SK-N-SH treated with all-trans-retinoic acid at 6 μM for 48 hours (cell line): Measurements from ENCODE around the gene PRKD2.

Experiments used
- ATAC-seq: fragments of 200-7000 bp; cut with Tn5 transposase; 3 replicates; pipeline ENCODE4 v1.9.1; 2020; ENCODE audit warnings: mild to moderate bottlenecking, moderate library complexity
- BACH2 ChIP-seq: fragments of 250-450 bp; sonication (Bioruptor Pico); IDR thresholded peaks from 2 replicates; pipeline ENCODE4 v1.9.0; 2021; ENCODE audit warnings: mild to moderate bottlenecking, borderline replicate concordance
- CSDC2 ChIP-seq: fragments of 250-450 bp; sonication (Bioruptor Pico); IDR thresholded peaks from 2 replicates; pipeline ENCODE4 v1.5.0; 2020; ENCODE audit warnings: mild to moderate bottlenecking, moderate library complexity
- GLIS3 ChIP-seq: fragments of 250-450 bp; sonication (Bioruptor Pico); IDR thresholded peaks from 2 replicates; pipeline ENCODE4 v1.5.0; 2020; ENCODE audit warnings: mild to moderate bottlenecking, moderate library complexity
- ISL1 ChIP-seq: fragments of 250-450 bp; sonication (Bioruptor Pico); IDR thresholded peaks from 2 replicates; pipeline ENCODE4 v2.1.2; 2022; ENCODE audit warnings: mild to moderate bottlenecking, moderate library complexity
- OSR1 ChIP-seq: fragments of 250-450 bp; sonication (Bioruptor Pico); IDR thresholded peaks from 2 replicates; pipeline ENCODE4 v1.8.0; 2022; ENCODE audit warnings: moderate library complexity, mild to moderate bottlenecking, inconsistent platforms
- PPARA ChIP-seq: fragments of 250-450 bp; sonication (Bioruptor Pico); IDR thresholded peaks from 2 replicates; pipeline ENCODE4 v1.5.0; 2020; ENCODE audit warnings: mild to moderate bottlenecking, borderline replicate concordance
- RARB ChIP-seq: fragments of 250-450 bp; sonication (Bioruptor Pico); IDR thresholded peaks from 2 replicates; pipeline ENCODE4 v1.8.0; 2021; ENCODE audit warnings: mild to moderate bottlenecking, moderate library complexity
- SNAI2 ChIP-seq: fragments of 250-450 bp; sonication (Bioruptor Pico); IDR thresholded peaks from 2 replicates; pipeline ENCODE4 v1.5.0; 2020; ENCODE audit warnings: mild to moderate bottlenecking, moderate library complexity
- TCF4 ChIP-seq: fragments of 250-450 bp; sonication (Bioruptor Pico); IDR thresholded peaks from 2 replicates; pipeline ENCODE4 v1.8.0; 2021; ENCODE audit warnings: mild to moderate bottlenecking, moderate library complexity, borderline replicate concordance
- TOX ChIP-seq: fragments of 250-450 bp; sonication (Bioruptor Pico); IDR thresholded peaks from 2 replicates; pipeline ENCODE4 v1.8.0; 2021; ENCODE audit warnings: mild to moderate bottlenecking, moderate library complexity, borderline replicate concordance
- ZC3H10 ChIP-seq: fragments of 250-450 bp; sonication (Bioruptor Pico); IDR thresholded peaks from 2 replicates; pipeline ENCODE4 v1.5.1; 2021; ENCODE audit warnings: mild to moderate bottlenecking, moderate library complexity
- ZFP3 ChIP-seq: fragments of 250-450 bp; sonication (Bioruptor Pico); IDR thresholded peaks from 2 replicates; pipeline ENCODE4 v1.5.0; 2020; ENCODE audit warnings: mild to moderate bottlenecking, moderate library complexity
- ZFP30 ChIP-seq: fragments of 450-650 bp; formaldehyde crosslinking; IDR thresholded peaks from 2 replicates; pipeline ENCODE4 v1.5.0; 2022; ENCODE audit warnings: mild to moderate bottlenecking, moderate library complexity
- ZNF565 ChIP-seq: fragments of 450-650 bp; formaldehyde crosslinking; conservative IDR thresholded peaks from 2 replicates; pipeline ENCODE4 v1.5.0; 2020; ENCODE audit warnings: low read depth, mild to moderate bottlenecking, moderate library complexity
- ZNF70 ChIP-seq: fragments of 450-650 bp; formaldehyde crosslinking; IDR thresholded peaks from 2 replicates; pipeline ENCODE4 v1.5.0; 2020; ENCODE audit warnings: mild to moderate bottlenecking, moderate library complexity
- ZNF8 ChIP-seq: fragments of 450-650 bp; formaldehyde crosslinking; IDR thresholded peaks from 2 replicates; pipeline ENCODE4 v1.5.0; 2020; ENCODE audit warnings: mild to moderate bottlenecking, moderate library complexity
- TF ChIP-seq, protein P1 (sequence below): fragments of 250-450 bp; sonication (Bioruptor Pico); IDR thresholded peaks from 2 replicates; pipeline ENCODE4 v1.5.0; 2020; ENCODE audit warnings: mild to moderate bottlenecking, moderate library complexity
- TF ChIP-seq, protein P2 (sequence below): fragments of 250-450 bp; sonication (Bioruptor Pico); IDR thresholded peaks from 2 replicates; pipeline ENCODE4 v1.8.0; 2020; ENCODE audit warnings: mild to moderate bottlenecking, moderate library complexity, borderline replicate concordance
- TF ChIP-seq, protein P3 (sequence below): fragments of 250-450 bp; sonication (Bioruptor Pico); IDR thresholded peaks from 2 replicates; pipeline ENCODE4 v1.5.1; 2021; ENCODE audit warnings: mild to moderate bottlenecking, moderate library complexity
- TF ChIP-seq, protein P4 (sequence below): fragments of 250-450 bp; sonication (Bioruptor Pico); IDR thresholded peaks from 2 replicates; pipeline ENCODE4 v1.8.0; 2021; ENCODE audit warnings: low read depth, mild to moderate bottlenecking, moderate library complexity, borderline replicate concordance
- TF ChIP-seq, protein P5 (sequence below): fragments of 250-450 bp; sonication (Bioruptor Pico); IDR thresholded peaks from 2 replicates; pipeline ENCODE4 v1.5.1; 2020; ENCODE audit warnings: low read depth, mild to moderate bottlenecking, moderate library complexity

Gene PRKD2

DNA sequence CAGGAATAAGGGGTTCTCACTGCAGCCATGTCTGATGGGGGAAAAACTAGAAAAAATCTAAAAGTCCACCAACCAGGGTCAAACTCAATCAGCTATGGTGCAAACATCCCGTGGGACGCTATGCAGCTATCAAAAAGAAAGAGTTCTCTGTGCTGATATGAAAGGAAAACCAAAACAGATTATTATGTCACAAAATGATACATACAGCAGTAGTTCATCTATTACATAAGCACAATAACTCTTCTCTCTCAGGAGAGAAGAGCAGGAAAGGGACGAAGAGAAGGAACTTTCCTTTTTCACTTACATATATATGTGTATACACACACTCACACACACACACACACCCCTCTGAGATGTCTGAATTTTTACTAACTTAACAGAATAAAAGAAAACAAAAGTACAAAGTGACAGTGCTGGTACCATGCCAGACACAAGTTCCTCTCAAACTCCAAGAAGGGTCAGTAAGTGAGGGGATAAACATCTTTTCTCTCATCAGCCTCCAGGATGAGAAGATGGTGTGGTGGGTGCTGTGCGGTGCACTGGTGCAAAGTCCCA is 26.1 kb upstream of the PRKD2 start (continued):
- no peak for TF ChIP-seq TCF4
- TF ChIP-seq GLIS3 (CRISPR knock-in tag) = no peak
- no peak for TF ChIP-seq ZFP3 (CRISPR knock-in tag)
- no peak for TF ChIP-seq ZNF70
- TF ChIP-seq OSR1 (CRISPR knock-in tag) = no peak
- no peak for TF ChIP-seq ZFP30
- no peak for TF ChIP-seq ZNF565 (CRISPR knock-in tag)
- no peak for TF ChIP-seq ISL1 (CRISPR knock-in tag)

DNA sequence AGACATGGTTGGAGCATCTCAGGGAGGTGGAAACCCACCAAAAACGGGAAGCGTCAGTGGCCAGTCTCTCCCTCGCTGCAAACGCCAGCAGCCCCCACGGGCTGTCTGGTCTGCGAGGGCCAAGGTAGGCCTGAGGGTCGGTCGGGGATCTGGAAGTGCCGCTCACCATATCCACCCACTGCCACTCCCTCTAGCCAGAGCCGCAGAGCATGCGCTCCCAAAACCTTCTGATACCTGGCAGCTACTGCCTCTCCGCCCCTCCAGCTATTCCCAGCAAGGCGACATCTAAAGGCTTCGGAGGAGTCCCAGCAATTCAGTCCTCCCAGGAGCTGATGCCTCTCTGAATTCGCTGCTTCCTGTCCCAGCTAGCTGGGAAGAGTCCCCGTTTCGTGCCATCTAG is 24.5 kb upstream of the PRKD2 start:
- no peak for TF ChIP-seq ZNF70
- TF ChIP-seq, protein P1, sequence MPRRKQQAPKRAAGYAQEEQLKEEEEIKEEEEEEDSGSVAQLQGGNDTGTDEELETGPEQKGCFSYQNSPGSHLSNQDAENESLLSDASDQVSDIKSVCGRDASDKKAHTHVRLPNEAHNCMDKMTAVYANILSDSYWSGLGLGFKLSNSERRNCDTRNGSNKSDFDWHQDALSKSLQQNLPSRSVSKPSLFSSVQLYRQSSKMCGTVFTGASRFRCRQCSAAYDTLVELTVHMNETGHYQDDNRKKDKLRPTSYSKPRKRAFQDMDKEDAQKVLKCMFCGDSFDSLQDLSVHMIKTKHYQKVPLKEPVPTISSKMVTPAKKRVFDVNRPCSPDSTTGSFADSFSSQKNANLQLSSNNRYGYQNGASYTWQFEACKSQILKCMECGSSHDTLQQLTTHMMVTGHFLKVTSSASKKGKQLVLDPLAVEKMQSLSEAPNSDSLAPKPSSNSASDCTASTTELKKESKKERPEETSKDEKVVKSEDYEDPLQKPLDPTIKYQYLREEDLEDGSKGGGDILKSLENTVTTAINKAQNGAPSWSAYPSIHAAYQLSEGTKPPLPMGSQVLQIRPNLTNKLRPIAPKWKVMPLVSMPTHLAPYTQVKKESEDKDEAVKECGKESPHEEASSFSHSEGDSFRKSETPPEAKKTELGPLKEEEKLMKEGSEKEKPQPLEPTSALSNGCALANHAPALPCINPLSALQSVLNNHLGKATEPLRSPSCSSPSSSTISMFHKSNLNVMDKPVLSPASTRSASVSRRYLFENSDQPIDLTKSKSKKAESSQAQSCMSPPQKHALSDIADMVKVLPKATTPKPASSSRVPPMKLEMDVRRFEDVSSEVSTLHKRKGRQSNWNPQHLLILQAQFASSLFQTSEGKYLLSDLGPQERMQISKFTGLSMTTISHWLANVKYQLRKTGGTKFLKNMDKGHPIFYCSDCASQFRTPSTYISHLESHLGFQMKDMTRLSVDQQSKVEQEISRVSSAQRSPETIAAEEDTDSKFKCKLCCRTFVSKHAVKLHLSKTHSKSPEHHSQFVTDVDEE (CRISPR knock-in tag) = no peak
- TF ChIP-seq, protein P2, sequence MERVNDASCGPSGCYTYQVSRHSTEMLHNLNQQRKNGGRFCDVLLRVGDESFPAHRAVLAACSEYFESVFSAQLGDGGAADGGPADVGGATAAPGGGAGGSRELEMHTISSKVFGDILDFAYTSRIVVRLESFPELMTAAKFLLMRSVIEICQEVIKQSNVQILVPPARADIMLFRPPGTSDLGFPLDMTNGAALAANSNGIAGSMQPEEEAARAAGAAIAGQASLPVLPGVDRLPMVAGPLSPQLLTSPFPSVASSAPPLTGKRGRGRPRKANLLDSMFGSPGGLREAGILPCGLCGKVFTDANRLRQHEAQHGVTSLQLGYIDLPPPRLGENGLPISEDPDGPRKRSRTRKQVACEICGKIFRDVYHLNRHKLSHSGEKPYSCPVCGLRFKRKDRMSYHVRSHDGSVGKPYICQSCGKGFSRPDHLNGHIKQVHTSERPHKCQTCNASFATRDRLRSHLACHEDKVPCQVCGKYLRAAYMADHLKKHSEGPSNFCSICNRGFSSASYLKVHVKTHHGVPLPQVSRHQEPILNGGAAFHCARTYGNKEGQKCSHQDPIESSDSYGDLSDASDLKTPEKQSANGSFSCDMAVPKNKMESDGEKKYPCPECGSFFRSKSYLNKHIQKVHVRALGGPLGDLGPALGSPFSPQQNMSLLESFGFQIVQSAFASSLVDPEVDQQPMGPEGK (CRISPR knock-in tag) = no peak
- TF ChIP-seq, all 23 proteins: peak for 0
- no peak for ATAC-seq

DNA sequence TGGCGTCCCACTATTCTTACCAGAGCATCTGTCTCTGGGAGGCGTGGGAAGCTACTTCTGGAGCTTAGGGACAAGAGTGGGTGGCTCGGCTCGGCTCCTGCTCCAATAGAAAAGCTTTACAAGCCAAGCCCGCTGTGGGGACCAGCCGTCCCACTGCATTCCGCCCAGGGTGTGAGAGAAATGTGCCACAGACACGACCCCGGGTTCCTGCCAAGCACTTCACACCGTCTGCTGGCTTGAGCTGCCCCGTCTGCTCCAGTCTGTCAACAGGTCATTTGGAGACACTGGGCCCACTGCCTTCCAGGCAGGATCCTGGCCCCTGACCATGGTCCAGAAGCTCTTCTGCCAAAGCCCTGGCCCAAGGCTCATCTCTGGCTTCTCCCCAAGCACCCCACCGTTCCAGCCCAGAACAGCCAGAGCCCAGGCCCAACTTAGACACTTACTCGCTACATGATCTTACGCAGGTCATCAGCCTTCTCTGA is 22.4 kb upstream of the PRKD2 start:
- ATAC-seq = no peak
- TF ChIP-seq, protein P3, sequence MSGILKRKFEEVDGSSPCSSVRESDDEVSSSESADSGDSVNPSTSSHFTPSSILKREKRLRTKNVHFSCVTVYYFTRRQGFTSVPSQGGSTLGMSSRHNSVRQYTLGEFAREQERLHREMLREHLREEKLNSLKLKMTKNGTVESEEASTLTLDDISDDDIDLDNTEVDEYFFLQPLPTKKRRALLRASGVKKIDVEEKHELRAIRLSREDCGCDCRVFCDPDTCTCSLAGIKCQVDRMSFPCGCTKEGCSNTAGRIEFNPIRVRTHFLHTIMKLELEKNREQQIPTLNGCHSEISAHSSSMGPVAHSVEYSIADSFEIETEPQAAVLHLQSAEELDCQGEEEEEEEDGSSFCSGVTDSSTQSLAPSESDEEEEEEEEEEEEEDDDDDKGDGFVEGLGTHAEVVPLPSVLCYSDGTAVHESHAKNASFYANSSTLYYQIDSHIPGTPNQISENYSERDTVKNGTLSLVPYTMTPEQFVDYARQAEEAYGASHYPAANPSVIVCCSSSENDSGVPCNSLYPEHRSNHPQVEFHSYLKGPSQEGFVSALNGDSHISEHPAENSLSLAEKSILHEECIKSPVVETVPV = no peak
- no peak for TF ChIP-seq ZFP3 (CRISPR knock-in tag)
- TF ChIP-seq, protein P4, sequence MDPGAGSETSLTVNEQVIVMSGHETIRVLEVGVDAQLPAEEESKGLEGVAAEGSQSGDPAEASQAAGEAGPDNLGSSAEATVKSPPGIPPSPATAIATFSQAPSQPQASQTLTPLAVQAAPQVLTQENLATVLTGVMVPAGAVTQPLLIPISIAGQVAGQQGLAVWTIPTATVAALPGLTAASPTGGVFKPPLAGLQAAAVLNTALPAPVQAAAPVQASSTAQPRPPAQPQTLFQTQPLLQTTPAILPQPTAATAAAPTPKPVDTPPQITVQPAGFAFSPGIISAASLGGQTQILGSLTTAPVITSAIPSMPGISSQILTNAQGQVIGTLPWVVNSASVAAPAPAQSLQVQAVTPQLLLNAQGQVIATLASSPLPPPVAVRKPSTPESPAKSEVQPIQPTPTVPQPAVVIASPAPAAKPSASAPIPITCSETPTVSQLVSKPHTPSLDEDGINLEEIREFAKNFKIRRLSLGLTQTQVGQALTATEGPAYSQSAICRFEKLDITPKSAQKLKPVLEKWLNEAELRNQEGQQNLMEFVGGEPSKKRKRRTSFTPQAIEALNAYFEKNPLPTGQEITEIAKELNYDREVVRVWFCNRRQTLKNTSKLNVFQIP (CRISPR knock-in tag) = no peak
- TF ChIP-seq, protein P5, sequence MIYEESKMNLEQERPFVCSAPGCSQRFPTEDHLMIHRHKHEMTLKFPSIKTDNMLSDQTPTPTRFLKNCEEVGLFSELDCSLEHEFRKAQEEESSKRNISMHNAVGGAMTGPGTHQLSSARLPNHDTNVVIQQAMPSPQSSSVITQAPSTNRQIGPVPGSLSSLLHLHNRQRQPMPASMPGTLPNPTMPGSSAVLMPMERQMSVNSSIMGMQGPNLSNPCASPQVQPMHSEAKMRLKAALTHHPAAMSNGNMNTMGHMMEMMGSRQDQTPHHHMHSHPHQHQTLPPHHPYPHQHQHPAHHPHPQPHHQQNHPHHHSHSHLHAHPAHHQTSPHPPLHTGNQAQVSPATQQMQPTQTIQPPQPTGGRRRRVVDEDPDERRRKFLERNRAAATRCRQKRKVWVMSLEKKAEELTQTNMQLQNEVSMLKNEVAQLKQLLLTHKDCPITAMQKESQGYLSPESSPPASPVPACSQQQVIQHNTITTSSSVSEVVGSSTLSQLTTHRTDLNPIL (CRISPR knock-in tag) = no peak
- no peak for TF ChIP-seq RARB (CRISPR knock-in tag)
- no peak for TF ChIP-seq BACH2 (CRISPR knock-in tag)
- no peak for TF ChIP-seq ZC3H10 (CRISPR knock-in tag)
- TF ChIP-seq TOX (CRISPR knock-in tag) = no peak

DNA sequence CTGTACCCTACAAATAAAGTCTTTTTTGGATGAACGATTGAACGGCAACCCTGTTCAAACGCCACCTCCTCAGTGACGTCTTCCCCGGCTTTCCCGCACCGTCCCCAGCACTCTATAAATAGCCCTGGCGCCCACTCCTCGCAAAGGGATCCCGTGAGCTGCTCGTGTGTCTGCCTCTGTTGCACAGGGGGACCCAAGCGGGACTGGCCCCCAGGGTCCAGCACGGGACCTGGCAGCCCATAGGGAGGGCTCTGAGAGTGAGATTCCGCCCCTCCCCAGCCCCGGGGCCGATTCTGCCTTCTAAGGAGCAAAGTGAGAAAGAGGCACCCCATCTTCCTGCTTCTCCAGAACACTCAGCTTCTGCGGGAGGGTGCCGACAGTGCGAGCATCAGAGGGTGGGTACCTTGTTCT is 20.9 kb upstream of the PRKD2 start:
- ATAC-seq = no peak
- TF ChIP-seq, protein P1 (CRISPR knock-in tag) = no peak
- no peak for TF ChIP-seq ZNF565 (CRISPR knock-in tag)
- no peak for TF ChIP-seq SNAI2
- no peak for TF ChIP-seq ISL1 (CRISPR knock-in tag)
- TF ChIP-seq GLIS3 (CRISPR knock-in tag) = no peak
- no peak for TF ChIP-seq CSDC2 (CRISPR knock-in tag)
- TF ChIP-seq ZC3H10 (CRISPR knock-in tag) = no peak
- no peak for TF ChIP-seq PPARA
- TF ChIP-seq, protein P3 = no peak
- TF ChIP-seq ZNF8 (CRISPR knock-in tag) = no peak
